ENCODE results near the gene CLDN24. TPM values are rescaled to one million over a fixed set of nuclear protein-coding genes. Genes with fewer than 3 reads are reported as not detected.

The CLDN24 gene
- total RNA-seq, 1 experiment from 2014 or later: not detected

- Mint-ChIP-seq H3K36me3 (ENCODE audit: insufficient read depth in 1 of 3, low read depth in 3 of 3) (peaks cover 50 to 67% (median 65%) of the 10 kb centered on the region in 3 experiments), H3K27me3 (ENCODE audit: low read depth) (no peaks in the 10 kb centered on the region), H3K9me3 (peaks cover 12 to 24% of the 10 kb centered on the region in 2 experiments), H3K4me3 (no peak overlapping the region), H3K27ac (no peak overlapping the region), H3K4me1 (no peaks in the 10 kb centered on the region)
- H3K23ac ChIP-seq (ENCODE audit: insufficient read length, low read depth, low read length): no peak overlapping the region
- H3K56ac ChIP-seq (ENCODE audit: insufficient read length, low read depth, low read length): no peak overlapping the region
- no peak overlapping the region for H3K18ac ChIP-seq (ENCODE audit: insufficient read length, low read depth, low read length)
- H4K8ac ChIP-seq (replicated peaks; ENCODE audit: insufficient read length, low read depth, low read length): no peak overlapping the region
- H3K4me2 ChIP-seq (ENCODE audit: insufficient read depth, insufficient read length, low read length): no peak overlapping the region
- no peaks in the 10 kb centered on the region for H4K20me1 ChIP-seq (ENCODE audit: control insufficient read depth, insufficient read depth, insufficient read length)
- H3K4me1 ChIP-seq (ENCODE audit: insufficient read depth, low read length): no peaks in the 10 kb centered on the region
- H2BK15ac ChIP-seq (ENCODE audit: low read depth, low read length): no peak overlapping the region
- H3K14ac ChIP-seq (ENCODE audit: insufficient read depth, low read length): no peak overlapping the region
- H3K9ac ChIP-seq (ENCODE audit: extremely low read depth, insufficient read length, low read length): no peak overlapping the region
- H4K5ac ChIP-seq (ENCODE audit: insufficient read length, low read depth, low read length): no peak overlapping the region
- no peak overlapping the region for H2AK5ac ChIP-seq (ENCODE audit: insufficient read length, low read length)
- no peaks in the 10 kb centered on the region for H3K79me1 ChIP-seq (ENCODE audit: insufficient read depth, low read depth, low read length, poor library complexity, severe bottlenecking)
- no peak overlapping the region for H2BK12ac ChIP-seq (ENCODE audit: insufficient read length, low read depth, low read length)
- WGBS (ENCODE audit: extremely low coverage, insufficient read length, low lambda C conversion rate): no CpG with 5 or more reads among the region's 1 CpG
- H2BK120ac ChIP-seq (ENCODE audit: low read depth, low read length, poor library complexity, severe bottlenecking): no peak overlapping the region
- no peak for DNase-seq
- no peaks in the 10 kb centered on the region for H3K79me2 ChIP-seq (ENCODE audit: insufficient read depth, low read length)
- H4K91ac ChIP-seq (ENCODE audit: insufficient read length, low read depth, low read length): no peak overlapping the region
- H3K27ac ChIP-seq (ENCODE audit: insufficient read length, low read depth, low read length): no peak overlapping the region
- no peak overlapping the region for H2BK20ac ChIP-seq (ENCODE audit: low read depth, low read length, poor library complexity, severe bottlenecking)
- no peak overlapping the region for H2BK5ac ChIP-seq (ENCODE audit: insufficient read length, low read length)
- no peak overlapping the region for H3T11ph ChIP-seq (ENCODE audit: low read length)
- TF ChIP-seq CTCF (conservative IDR thresholded peaks at IDR 0.05): no peak
- H3K23me2 ChIP-seq (ENCODE audit: insufficient read length, low read depth, low read length, poor library complexity, severe bottlenecking): no peaks in the 10 kb centered on the region
- no peaks in the 10 kb centered on the region for H3K9me3 ChIP-seq (ENCODE audit: control insufficient read depth, low read depth, low read length)
- no peaks in the 10 kb centered on the region for H3K27me3 ChIP-seq (ENCODE audit: insufficient read depth, low read length)
- no peak overlapping the region for H3K4ac ChIP-seq (ENCODE audit: low read depth, low read length)
- no peak overlapping the region for H2AFZ ChIP-seq (ENCODE audit: low read length)
These were observed 46.1 kb downstream of the CLDN24 start for GRCh38 chr4:183276106-183276505.
